ENCODE measurements around the gene MTNR1A.

MTNR1A gene

GRCh38 chr4:186563761-186564160 lies 8.4 kb upstream of the MTNR1A start:
- DNase-seq (ENCODE audit: low read depth), result no peak
- H3K4me3 ChIP-seq (ENCODE audit: low read length), result no peak overlapping the region
- TF ChIP-seq, protein P1, sequence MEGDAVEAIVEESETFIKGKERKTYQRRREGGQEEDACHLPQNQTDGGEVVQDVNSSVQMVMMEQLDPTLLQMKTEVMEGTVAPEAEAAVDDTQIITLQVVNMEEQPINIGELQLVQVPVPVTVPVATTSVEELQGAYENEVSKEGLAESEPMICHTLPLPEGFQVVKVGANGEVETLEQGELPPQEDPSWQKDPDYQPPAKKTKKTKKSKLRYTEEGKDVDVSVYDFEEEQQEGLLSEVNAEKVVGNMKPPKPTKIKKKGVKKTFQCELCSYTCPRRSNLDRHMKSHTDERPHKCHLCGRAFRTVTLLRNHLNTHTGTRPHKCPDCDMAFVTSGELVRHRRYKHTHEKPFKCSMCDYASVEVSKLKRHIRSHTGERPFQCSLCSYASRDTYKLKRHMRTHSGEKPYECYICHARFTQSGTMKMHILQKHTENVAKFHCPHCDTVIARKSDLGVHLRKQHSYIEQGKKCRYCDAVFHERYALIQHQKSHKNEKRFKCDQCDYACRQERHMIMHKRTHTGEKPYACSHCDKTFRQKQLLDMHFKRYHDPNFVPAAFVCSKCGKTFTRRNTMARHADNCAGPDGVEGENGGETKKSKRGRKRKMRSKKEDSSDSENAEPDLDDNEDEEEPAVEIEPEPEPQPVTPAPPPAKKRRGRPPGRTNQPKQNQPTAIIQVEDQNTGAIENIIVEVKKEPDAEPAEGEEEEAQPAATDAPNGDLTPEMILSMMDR (conservative IDR thresholded peaks at IDR 0.05; ENCODE audit: low read length), result no peak

DNA sequence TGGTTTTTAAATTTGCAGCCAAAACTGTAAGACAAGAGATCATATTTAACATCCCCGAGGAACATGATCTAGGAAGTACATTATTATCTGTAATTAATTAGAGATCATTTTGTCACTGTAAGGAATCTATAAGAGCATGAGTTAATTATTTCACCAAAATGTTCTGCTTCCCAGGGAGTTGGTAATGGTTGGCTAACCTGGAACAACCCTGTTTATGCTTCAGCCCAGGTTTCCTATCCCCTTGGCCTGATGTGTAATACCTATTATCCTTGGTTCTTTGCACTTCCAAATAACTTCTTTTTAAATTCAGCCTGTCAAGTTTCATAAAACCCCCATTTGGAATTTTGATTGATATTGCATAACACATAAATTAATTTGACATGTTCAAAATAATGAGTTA lies 6.4 kb upstream of the MTNR1A start:
- H3K4me3 ChIP-seq (ENCODE audit: low read length), result no peak overlapping the region
- DNase-seq (ENCODE audit: low read depth), result no peak
- TF ChIP-seq, protein P1 (conservative IDR thresholded peaks at IDR 0.05; ENCODE audit: low read length), result no peak

DNA sequence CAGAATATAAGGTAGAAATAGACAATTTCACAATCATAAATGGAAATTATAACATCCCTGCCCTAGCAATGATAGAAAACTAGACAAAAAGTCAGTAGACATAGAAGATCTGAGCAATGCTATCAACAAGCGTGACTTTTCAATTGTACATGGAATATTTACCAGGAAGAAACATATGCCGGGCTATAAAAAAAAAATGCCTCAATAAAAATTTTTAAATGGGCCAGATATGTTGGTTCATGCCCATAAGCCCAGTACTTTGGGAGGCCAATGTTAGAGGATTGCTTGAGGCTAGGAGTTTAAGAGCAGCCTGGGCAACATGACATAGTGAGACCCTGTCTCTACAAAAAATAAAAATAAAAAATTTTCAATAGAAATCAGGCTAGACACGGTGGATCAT lies 5.3 kb upstream of the MTNR1A start:
- H3K4me3 ChIP-seq (ENCODE audit: low read length), result no peak overlapping the region
- no peak for DNase-seq (ENCODE audit: low read depth)
- TF ChIP-seq, protein P1 (conservative IDR thresholded peaks at IDR 0.05; ENCODE audit: low read length), result no peak

DNA sequence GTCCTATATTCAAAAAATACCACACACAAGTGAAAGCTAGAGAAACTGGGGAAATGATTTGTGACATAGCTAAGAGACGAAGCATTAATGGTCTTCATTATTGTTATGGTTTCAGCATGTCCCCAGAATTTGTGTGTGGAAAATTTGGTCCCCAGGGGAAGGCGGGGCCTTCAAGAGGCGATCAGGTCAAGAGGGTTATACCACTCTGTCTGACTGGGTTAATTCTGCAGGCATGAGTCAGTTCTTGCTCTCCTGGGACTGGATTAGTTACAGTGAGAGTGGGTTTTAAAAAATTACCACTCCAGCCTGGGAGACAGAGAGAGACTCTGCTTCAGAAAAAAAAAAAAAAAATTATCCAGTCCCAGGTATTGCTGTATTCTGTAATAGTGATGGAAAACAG lies 2.1 kb upstream of the MTNR1A start:
- peak; percentile 67 for DNase-seq (ENCODE audit: low read depth)
- TF ChIP-seq, protein P1 (conservative IDR thresholded peaks at IDR 0.05; ENCODE audit: low read length), result no peak
- H3K4me3 ChIP-seq (ENCODE audit: low read length), result no peak overlapping the region

- peak; percentile 46 for DNase-seq (ENCODE audit: low read depth)
- H3K4me3 ChIP-seq (ENCODE audit: low read length), result no peak overlapping the region
- TF ChIP-seq, protein P1 (conservative IDR thresholded peaks at IDR 0.05; ENCODE audit: low read length), result no peak
Observed at GRCh38 chr4:186557061-186557460, 1.7 kb upstream of the MTNR1A start.

GRCh38 chr4:186554539-186554913 lies 841 bp downstream of the MTNR1A start:
- TF ChIP-seq, protein P1 (conservative IDR thresholded peaks at IDR 0.05; ENCODE audit: low read length), result peak; percentile 12; the same call in 1 of the 2 replicates
- peak overlapping the region; percentile 41 for H3K4me3 ChIP-seq (ENCODE audit: low read length)
- DNase-seq (ENCODE audit: low read depth), result peak; percentile 17

DNA sequence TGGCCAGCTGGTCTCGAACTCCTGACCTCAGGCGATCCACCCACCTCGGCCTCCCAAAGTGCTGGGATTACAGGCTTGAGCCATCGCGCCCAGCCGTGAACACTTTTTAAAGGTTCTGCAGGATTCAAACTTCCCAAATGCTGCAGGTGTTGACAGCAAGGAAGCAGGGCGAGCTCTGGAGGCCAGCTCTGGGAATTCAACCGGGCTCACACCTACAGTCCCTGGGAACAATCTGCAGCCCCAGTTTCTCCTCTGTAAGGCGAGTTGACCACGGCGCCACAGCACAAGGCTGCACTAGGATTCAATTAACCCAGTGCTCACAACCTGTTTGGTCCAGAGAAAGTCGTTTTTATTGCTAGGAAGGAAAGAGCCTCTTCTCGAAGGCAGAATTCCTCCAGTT lies 1.6 kb downstream of the MTNR1A start:
- H3K4me3 ChIP-seq (ENCODE audit: low read length), result no peak overlapping the region
- TF ChIP-seq, protein P1 (conservative IDR thresholded peaks at IDR 0.05; ENCODE audit: low read length), result no peak
- DNase-seq (ENCODE audit: low read depth), result no peak

Measured in AG10803 (cell line).